ENCODE results near the gene TMEM9. TPM values are rescaled to one million over a fixed set of nuclear protein-coding genes. Genes with fewer than 3 reads are reported as not detected.

The TMEM9 gene
- total RNA-seq, 1 donor: 52.2 TPM

- H3K4me3 ChIP-seq (ENCODE audit: low read depth, low read length): no peak overlapping the region
- no peak for TF ChIP-seq CTCF (IDR thresholded peaks at IDR 0.05; ENCODE audit: insufficient read depth, low read depth, low read length)
- DNase-seq (ENCODE audit: low read depth): no peak
Measured at GRCh38 chr1:201094832-201095231, 59.4 kb downstream of the TMEM9 start.

GRCh38 chr1:201093962-201094361, 60.3 kb downstream of the TMEM9 start:
- TF ChIP-seq CTCF (IDR thresholded peaks at IDR 0.05; ENCODE audit: insufficient read depth, low read depth, low read length): no peak
- no peak for DNase-seq (ENCODE audit: low read depth)
- H3K4me3 ChIP-seq (ENCODE audit: low read depth, low read length): no peak overlapping the region

- H3K4me3 ChIP-seq (ENCODE audit: low read depth, low read length): no peak overlapping the region
- no peak for DNase-seq (ENCODE audit: low read depth)
- no peak for TF ChIP-seq CTCF (IDR thresholded peaks at IDR 0.05; ENCODE audit: insufficient read depth, low read depth, low read length)
Measured at GRCh38 chr1:201093561-201093960, 60.7 kb downstream of the TMEM9 start.

- no peak for DNase-seq (ENCODE audit: low read depth)
- TF ChIP-seq CTCF (IDR thresholded peaks at IDR 0.05; ENCODE audit: insufficient read depth, low read depth, low read length): no peak
- H3K4me3 ChIP-seq (ENCODE audit: low read depth, low read length): no peak overlapping the region
Measured at GRCh38 chr1:201092738-201093137, 61.5 kb downstream of the TMEM9 start.

- no peak for DNase-seq (ENCODE audit: low read depth)
- H3K4me3 ChIP-seq (ENCODE audit: low read depth, low read length): no peak overlapping the region
- no peak for TF ChIP-seq CTCF (IDR thresholded peaks at IDR 0.05; ENCODE audit: insufficient read depth, low read depth, low read length)
Measured at GRCh38 chr1:201091256-201091655, 63.0 kb downstream of the TMEM9 start.

GRCh38 chr1:201090541-201090940, 63.7 kb downstream of the TMEM9 start:
- no peak overlapping the region for H3K4me3 ChIP-seq (ENCODE audit: low read depth, low read length)
- DNase-seq (ENCODE audit: low read depth): no peak
- no peak for TF ChIP-seq CTCF (IDR thresholded peaks at IDR 0.05; ENCODE audit: insufficient read depth, low read depth, low read length)

- H3K4me3 ChIP-seq (ENCODE audit: low read depth, low read length): no peak overlapping the region
- TF ChIP-seq CTCF (IDR thresholded peaks at IDR 0.05; ENCODE audit: insufficient read depth, low read depth, low read length): no peak
- DNase-seq (ENCODE audit: low read depth): no peak
Measured at GRCh38 chr1:201089596-201089995, 64.7 kb downstream of the TMEM9 start.
